ENCODE results near the gene ARFIP1. TPM values are rescaled to one million over a fixed set of nuclear protein-coding genes. Genes with fewer than 3 reads are reported as not detected.

Gene ARFIP1
- total RNA-seq, 4 donors from 2014 or later, result 8.4 to 11.9 (median 9.7) TPM

- Histone ChIP-seq H3K36me3 (no peaks in the 10 kb centered on the region), H3K27ac (no peak overlapping the region), H3K9me3 (no peaks in the 10 kb centered on the region), H3K4me3 (no peak overlapping the region), H3K27me3 (no peaks in the 10 kb centered on the region), H3K4me1 (peaks cover 7 to 9% of the 10 kb centered on the region in 2 donors)
- TF ChIP-seq POLR2A (IDR thresholded peaks at IDR 0.05), result no peak
- TF ChIP-seq, protein P1, sequence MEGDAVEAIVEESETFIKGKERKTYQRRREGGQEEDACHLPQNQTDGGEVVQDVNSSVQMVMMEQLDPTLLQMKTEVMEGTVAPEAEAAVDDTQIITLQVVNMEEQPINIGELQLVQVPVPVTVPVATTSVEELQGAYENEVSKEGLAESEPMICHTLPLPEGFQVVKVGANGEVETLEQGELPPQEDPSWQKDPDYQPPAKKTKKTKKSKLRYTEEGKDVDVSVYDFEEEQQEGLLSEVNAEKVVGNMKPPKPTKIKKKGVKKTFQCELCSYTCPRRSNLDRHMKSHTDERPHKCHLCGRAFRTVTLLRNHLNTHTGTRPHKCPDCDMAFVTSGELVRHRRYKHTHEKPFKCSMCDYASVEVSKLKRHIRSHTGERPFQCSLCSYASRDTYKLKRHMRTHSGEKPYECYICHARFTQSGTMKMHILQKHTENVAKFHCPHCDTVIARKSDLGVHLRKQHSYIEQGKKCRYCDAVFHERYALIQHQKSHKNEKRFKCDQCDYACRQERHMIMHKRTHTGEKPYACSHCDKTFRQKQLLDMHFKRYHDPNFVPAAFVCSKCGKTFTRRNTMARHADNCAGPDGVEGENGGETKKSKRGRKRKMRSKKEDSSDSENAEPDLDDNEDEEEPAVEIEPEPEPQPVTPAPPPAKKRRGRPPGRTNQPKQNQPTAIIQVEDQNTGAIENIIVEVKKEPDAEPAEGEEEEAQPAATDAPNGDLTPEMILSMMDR (IDR thresholded peaks at IDR 0.05 in 4 of 5, conservative IDR thresholded peaks at IDR 0.05 in 1 of 5), result no peak
- no peak for DNase-seq
- ATAC-seq, result no peak
- in situ Hi-C loops (cut with MboI; ENCODE audit: low sequenced_read_pairs in 4 of 4), result no loop called here
- intact Hi-C loops (cut with DNase I; ENCODE audit: low total_unique reads), result no loop called here
These were observed 123.9 kb downstream of the ARFIP1 start for GRCh38 chr4:152903658-152904057.

DNA sequence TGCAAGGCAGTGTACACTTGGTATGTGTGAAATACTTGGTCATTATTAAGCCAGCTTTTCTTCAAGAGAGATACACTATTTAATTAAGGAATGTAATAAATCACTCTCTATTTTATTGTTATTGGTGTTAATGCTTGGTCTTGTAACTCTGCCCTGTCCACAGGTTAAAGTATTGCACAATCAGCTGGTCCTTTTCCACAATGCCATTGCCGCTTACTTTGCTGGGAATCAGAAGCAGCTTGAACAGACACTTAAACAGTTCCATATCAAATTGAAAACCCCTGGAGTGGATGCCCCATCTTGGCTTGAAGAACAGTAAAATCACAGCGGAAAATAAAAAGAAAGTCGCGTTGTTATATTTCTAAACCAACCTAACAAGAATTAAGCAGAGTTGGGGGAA is 130.1 kb downstream of the ARFIP1 start:
- no peaks in the 10 kb centered on the region for H3K9me3 ChIP-seq
- H3K27ac ChIP-seq, result no peak overlapping the region
- H3K4me3 ChIP-seq, result no peak overlapping the region
- H3K36me3 ChIP-seq, result no peaks in the 10 kb centered on the region
- intact Hi-C loops (cut with DNase I; ENCODE audit: low total_unique reads), result no loop called here
- no peaks in the 10 kb centered on the region for H3K4me1 ChIP-seq
- in situ Hi-C loops (cut with MboI; ENCODE audit: low sequenced_read_pairs in 4 of 4), result no loop called here
- ATAC-seq, result no peak
- TF ChIP-seq POLR2A (IDR thresholded peaks at IDR 0.05), result no peak
- TF ChIP-seq, protein P1 (IDR thresholded peaks at IDR 0.05 in 4 of 5, conservative IDR thresholded peaks at IDR 0.05 in 1 of 5), result no peak
- H3K27me3 ChIP-seq, result no peaks in the 10 kb centered on the region
- no peak for DNase-seq

DNA sequence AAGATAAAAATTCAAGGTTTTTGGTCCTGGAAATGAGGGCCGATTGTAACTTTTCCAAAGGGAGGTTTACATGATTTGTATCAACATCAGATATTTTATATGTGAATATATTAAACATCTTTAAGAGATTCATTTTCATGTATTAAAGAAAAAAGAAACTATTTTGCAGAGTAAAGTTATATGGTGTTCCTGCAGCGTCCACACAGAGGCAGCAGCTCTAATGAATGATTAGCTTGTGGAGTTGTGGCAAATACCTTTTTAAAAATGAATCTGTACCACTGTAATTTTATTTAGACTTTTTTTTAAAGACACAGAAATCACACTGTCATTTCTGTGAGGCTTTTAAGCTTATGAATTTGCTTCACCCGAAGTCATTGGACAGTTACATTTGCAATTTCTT is 130.8 kb downstream of the ARFIP1 start:
- no peak for TF ChIP-seq POLR2A (IDR thresholded peaks at IDR 0.05)
- TF ChIP-seq, protein P1 (IDR thresholded peaks at IDR 0.05 in 4 of 5, conservative IDR thresholded peaks at IDR 0.05 in 1 of 5), result no peak
- H3K27me3 ChIP-seq, result no peaks in the 10 kb centered on the region
- no peak overlapping the region for H3K27ac ChIP-seq
- H3K4me3 ChIP-seq, result no peak overlapping the region
- intact Hi-C loops (cut with DNase I; ENCODE audit: low total_unique reads), result no loop called here
- in situ Hi-C loops (cut with MboI; ENCODE audit: low sequenced_read_pairs in 4 of 4), result no loop called here
- no peaks in the 10 kb centered on the region for H3K4me1 ChIP-seq
- H3K9me3 ChIP-seq, result no peaks in the 10 kb centered on the region
- H3K36me3 ChIP-seq, result no peaks in the 10 kb centered on the region
- DNase-seq (no peak), ATAC-seq (no peak)

- TF ChIP-seq, protein P1 (IDR thresholded peaks at IDR 0.05 in 4 of 5, conservative IDR thresholded peaks at IDR 0.05 in 1 of 5), result no peak
- TF ChIP-seq POLR2A (IDR thresholded peaks at IDR 0.05), result no peak
- H3K36me3 ChIP-seq, result no peaks in the 10 kb centered on the region
- in situ Hi-C loops (cut with MboI; ENCODE audit: low sequenced_read_pairs in 4 of 4) (no loop called here), intact Hi-C loops (cut with DNase I; ENCODE audit: low total_unique reads) (no loop called here)
- no peaks in the 10 kb centered on the region for H3K4me1 ChIP-seq
- H3K27ac ChIP-seq, result no peak overlapping the region
- H3K4me3 ChIP-seq, result no peak overlapping the region
- ATAC-seq (no peak), DNase-seq (no peak)
- no peaks in the 10 kb centered on the region for H3K9me3 ChIP-seq
- no peaks in the 10 kb centered on the region for H3K27me3 ChIP-seq
These were observed 138.0 kb downstream of the ARFIP1 start for GRCh38 chr4:152917543-152918395.

All from gastrocnemius medialis (tissue), 4 donors.